ENCODE measurements around the gene KATNAL1. TPM values are rescaled to one million over a fixed set of nuclear protein-coding genes. Genes with fewer than 3 reads are reported as not detected.
"Not testable (repeated sequence)": the region's sequence is repeated elsewhere in the genome, so short reads cannot be mapped to it uniquely, and the experiment has no call there.

Gene KATNAL1
- total RNA-seq, 4 donors from 2014 or later = 4.4 to 9.8 (median 6.7) TPM

GRCh38 chr13:30175166-30175565 lies 132.2 kb downstream of the KATNAL1 start:
- Histone ChIP-seq H3K4me1 (no peaks in the 10 kb centered on the region), H3K27me3 (no peaks in the 10 kb centered on the region), H3K4me3 (no peak overlapping the region), H3K27ac (no peak overlapping the region), H3K9me3 (no peaks in the 10 kb centered on the region), H3K36me3 (no peaks in the 10 kb centered on the region)
- intact Hi-C loops (cut with DNase I; ENCODE audit: low total_unique reads) = no loop called here
- WGBS, 2 donors (ENCODE audit: low coverage in 1 of 2) = 92 to 94% methylated on average over 4 to 5 of the region's 5 CpGs
- in situ Hi-C loops (cut with MboI; ENCODE audit: low pct_ligation_motif_present in 1 of 4, low pct_unique_long_range_greater_than_20kb in 1 of 4, low sequenced_read_pairs in 3 of 4) = no loop called here
- TF ChIP-seq EP300 (IDR thresholded peaks at IDR 0.05; ENCODE audit: low read depth) (no peak), POLR2AphosphoS5 (IDR thresholded peaks at IDR 0.05) (no peak), POLR2A (IDR thresholded peaks at IDR 0.05) (no peak), CTCF (IDR thresholded peaks at IDR 0.05) (no peak)
- no peak for DNase-seq

- H3K9me3 ChIP-seq; in situ Hi-C loops (cut with MboI; ENCODE audit: low pct_ligation_motif_present in 1 of 4, low pct_unique_long_range_greater_than_20kb in 1 of 4, low sequenced_read_pairs in 3 of 4); H3K27me3 ChIP-seq; H3K27ac ChIP-seq; intact Hi-C loops (cut with DNase I; ENCODE audit: low total_unique reads); H3K36me3 ChIP-seq; H3K4me3 ChIP-seq; H3K4me1 ChIP-seq; DNase-seq: not testable (repeated sequence)
- WGBS, 2 donors (ENCODE audit: low coverage in 1 of 2) = 74 to 79% methylated on average over 6 of the region's 6 CpGs
These were observed 133.1 kb downstream of the KATNAL1 start for GRCh38 chr13:30174250-30174649.

GRCh38 chr13:30173303-30173610 lies 134.1 kb downstream of the KATNAL1 start:
- Histone ChIP-seq H3K4me1 (no peaks in the 10 kb centered on the region), H3K4me3 (no peak overlapping the region), H3K36me3 (no peaks in the 10 kb centered on the region), H3K27ac (no peak overlapping the region), H3K9me3 (no peaks in the 10 kb centered on the region), H3K27me3 (no peaks in the 10 kb centered on the region)
- intact Hi-C loops (cut with DNase I; ENCODE audit: low total_unique reads) (no loop called here), in situ Hi-C loops (cut with MboI; ENCODE audit: low pct_ligation_motif_present in 1 of 4, low pct_unique_long_range_greater_than_20kb in 1 of 4, low sequenced_read_pairs in 3 of 4) (no loop called here)
- DNase-seq = no peak
- 50 to 77% methylated on average over 2 to 5 of the region's 5 CpGs for WGBS, 2 donors (ENCODE audit: low coverage in 1 of 2)
- TF ChIP-seq CTCF (IDR thresholded peaks at IDR 0.05) = no peak
- no peak for TF ChIP-seq POLR2A (IDR thresholded peaks at IDR 0.05)
- no peak for TF ChIP-seq POLR2AphosphoS5 (IDR thresholded peaks at IDR 0.05)
- TF ChIP-seq EP300 (IDR thresholded peaks at IDR 0.05; ENCODE audit: low read depth) = no peak

- H3K27ac ChIP-seq = no peak overlapping the region
- 94 to 97% methylated on average over 7 to 15 of the region's 15 CpGs for WGBS, 2 donors (ENCODE audit: low coverage in 1 of 2)
- H3K36me3 ChIP-seq = no peaks in the 10 kb centered on the region
- in situ Hi-C loops (cut with MboI; ENCODE audit: low pct_ligation_motif_present in 1 of 4, low pct_unique_long_range_greater_than_20kb in 1 of 4, low sequenced_read_pairs in 3 of 4) (no loop called here), intact Hi-C loops (cut with DNase I; ENCODE audit: low total_unique reads) (no loop called here)
- H3K4me3 ChIP-seq = no peak overlapping the region
- DNase-seq = no peak
- no peaks in the 10 kb centered on the region for H3K9me3 ChIP-seq
- TF ChIP-seq POLR2AphosphoS5 (IDR thresholded peaks at IDR 0.05) (no peak), CTCF (IDR thresholded peaks at IDR 0.05) (no peak), POLR2A (IDR thresholded peaks at IDR 0.05) (no peak), EP300 (IDR thresholded peaks at IDR 0.05; ENCODE audit: low read depth) (no peak)
- H3K27me3 ChIP-seq = no peaks in the 10 kb centered on the region
- no peaks in the 10 kb centered on the region for H3K4me1 ChIP-seq
These were observed 134.6 kb downstream of the KATNAL1 start for GRCh38 chr13:30172593-30173302.

- H3K4me3 ChIP-seq = no peak overlapping the region
- in situ Hi-C loops (cut with MboI; ENCODE audit: low pct_ligation_motif_present in 1 of 4, low pct_unique_long_range_greater_than_20kb in 1 of 4, low sequenced_read_pairs in 3 of 4) = no loop called here
These were observed 136.8 kb downstream of the KATNAL1 start for GRCh38 chr13:30170569-30170968.

More at GRCh38 chr13:30170569-30170968, 136.8 kb downstream of the KATNAL1 start:
- Histone ChIP-seq H3K27ac (no peak overlapping the region), H3K9me3 (no peaks in the 10 kb centered on the region), H3K27me3 (no peaks in the 10 kb centered on the region), H3K4me1 (no peaks in the 10 kb centered on the region), H3K36me3 (no peaks in the 10 kb centered on the region)
- no peak for TF ChIP-seq CTCF (IDR thresholded peaks at IDR 0.05)
- TF ChIP-seq EP300 (IDR thresholded peaks at IDR 0.05; ENCODE audit: low read depth) = no peak
- TF ChIP-seq POLR2AphosphoS5 (IDR thresholded peaks at IDR 0.05) = no peak
- no peak for TF ChIP-seq POLR2A (IDR thresholded peaks at IDR 0.05)
- DNase-seq = no peak
- intact Hi-C loops (cut with DNase I; ENCODE audit: low total_unique reads) = no loop called here
- WGBS, 2 donors (ENCODE audit: low coverage in 1 of 2) = 80 to 93% methylated on average over 5 to 9 of the region's 9 CpGs

All from transverse colon (tissue), 4 donors.